Measurements from ENCODE around the gene NF2. TPM values are rescaled to one million over a fixed set of nuclear protein-coding genes. Genes with fewer than 3 reads are reported as not detected.

Gene NF2
- total and polyA plus RNA-seq, 3 experiments from 2014 or later, result 21.4 to 53.3 (median 51.6) TPM

DNA sequence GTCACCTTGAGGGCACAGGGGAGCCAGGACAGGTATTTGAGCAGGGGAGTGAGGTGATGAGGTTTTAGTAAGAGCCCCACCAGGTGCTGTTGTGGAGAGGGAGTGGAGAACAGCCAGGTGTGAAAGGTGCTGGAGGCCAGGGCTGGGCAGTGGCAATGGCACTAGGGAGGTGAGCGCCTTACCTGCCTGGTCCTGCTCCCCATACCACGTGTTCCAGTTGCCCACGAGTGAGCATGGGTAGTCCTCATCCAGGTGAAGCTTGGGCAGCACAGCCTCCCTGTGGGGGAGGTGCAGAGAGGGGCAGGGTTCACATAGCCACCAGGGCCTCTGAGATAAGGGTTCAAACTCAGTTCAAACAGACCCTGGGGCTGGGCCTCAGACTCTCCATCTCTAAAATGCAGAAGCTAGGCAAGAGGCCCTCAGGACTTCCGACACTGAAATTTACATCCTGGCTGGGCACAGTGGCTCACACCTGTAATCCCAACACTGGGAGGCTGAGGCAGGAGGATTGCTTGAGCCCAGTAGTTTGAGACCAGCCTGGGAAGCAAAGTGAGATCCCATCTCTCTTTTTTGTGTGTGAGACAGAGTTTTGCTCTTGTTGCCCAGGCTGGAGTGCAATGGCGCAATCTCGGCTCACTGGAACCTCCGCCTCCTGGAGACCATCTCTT is 34.3 kb upstream of the NF2 start:
- Mint-ChIP-seq H3K27ac (peak overlapping the region in 2 of 8 donors; percentile 77 to 81), H3K36me3 (peaks cover 7 to 46% (median 12%) of the 10 kb centered on the region in 3 donors), H3K4me1 (peaks cover 0 to 2% (median 0%) of the 10 kb centered on the region in 3 donors), H3K27me3 (no peaks in the 10 kb centered on the region), H3K4me3 (no peak overlapping the region), H3K9me3 (no peaks in the 10 kb centered on the region)
- ChIA-PET POLR2A (interaction anchor here (0.6 kb wide), 1 partner anchor 492 kb away, joined by 5 read pairs; no protein-coding TSS in a partner anchor), CTCF (no interaction called here)
- Histone ChIP-seq H3K27ac (ENCODE audit: low read depth, low read length) (no peak overlapping the region), H3K9me3 (ENCODE audit: low read length) (no peaks in the 10 kb centered on the region), H3K4me3 (ENCODE audit: low read length) (no peak overlapping the region), H3K36me3 (ENCODE audit: insufficient read depth, low read length) (peaks cover 5% of the 10 kb centered on the region), H3K27me3 (ENCODE audit: insufficient read depth, low read length, poor library complexity, severe bottlenecking) (no peaks in the 10 kb centered on the region), H3K4me1 (ENCODE audit: insufficient read depth, low read length) (no peaks in the 10 kb centered on the region)
- no peak for DNase-seq

DNA sequence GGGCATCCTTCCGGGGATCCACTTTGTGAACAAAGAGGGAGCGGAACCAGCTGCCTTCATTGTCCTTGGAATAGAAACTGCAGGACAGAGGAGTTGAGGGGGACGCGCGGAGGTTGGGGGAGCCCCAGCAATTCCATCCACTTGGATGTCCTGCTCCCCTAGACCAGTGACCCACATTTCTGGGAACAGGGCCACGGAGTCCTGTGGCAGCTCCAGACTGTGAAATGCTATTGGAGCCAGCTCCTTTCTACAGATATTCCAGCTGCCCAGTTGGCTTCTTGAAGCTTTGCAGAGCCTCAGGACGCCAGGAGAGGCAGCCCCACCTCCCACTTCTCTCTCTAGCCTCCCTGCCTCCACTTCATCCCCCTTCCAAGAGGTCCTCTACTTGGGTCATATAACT is 33.0 kb upstream of the NF2 start:
- CTCF ChIA-PET, result interaction anchor here (0.6 kb wide), 1 partner anchor 1821 kb away, joined by 3 read pairs; no protein-coding TSS in a partner anchor
- Histone ChIP-seq H3K4me3 (ENCODE audit: low read length) (no peak overlapping the region), H3K27ac (ENCODE audit: low read depth, low read length) (no peak overlapping the region), H3K9me3 (ENCODE audit: low read length) (no peaks in the 10 kb centered on the region), H3K4me1 (ENCODE audit: insufficient read depth, low read length) (no peaks in the 10 kb centered on the region), H3K27me3 (ENCODE audit: insufficient read depth, low read length, poor library complexity, severe bottlenecking) (no peaks in the 10 kb centered on the region), H3K36me3 (ENCODE audit: insufficient read depth, low read length) (peaks cover 5% of the 10 kb centered on the region)
- POLR2A ChIA-PET, result no interaction called here
- Mint-ChIP-seq H3K4me1 (peaks cover 0 to 2% (median 0%) of the 10 kb centered on the region in 3 donors), H3K27ac (no peak overlapping the region), H3K4me3 (no peak overlapping the region), H3K27me3 (no peaks in the 10 kb centered on the region), H3K9me3 (no peaks in the 10 kb centered on the region), H3K36me3 (peaks cover 7 to 44% (median 12%) of the 10 kb centered on the region in 3 donors)
- DNase-seq, result no peak

- no peaks in the 10 kb centered on the region for H3K9me3 Mint-ChIP-seq
- ChIA-PET CTCF (no interaction called here), POLR2A (interaction anchor here (0.6 kb wide), 1 partner anchor 18 kb away, joined by 3 read pairs; the partner anchor contains the start of gene THOC5)
- Histone ChIP-seq H3K27ac (ENCODE audit: low read depth, low read length) (no peak overlapping the region), H3K9me3 (ENCODE audit: low read length) (no peaks in the 10 kb centered on the region), H3K27me3 (ENCODE audit: insufficient read depth, low read length, poor library complexity, severe bottlenecking) (no peaks in the 10 kb centered on the region), H3K4me1 (ENCODE audit: insufficient read depth, low read length) (no peaks in the 10 kb centered on the region), H3K36me3 (ENCODE audit: insufficient read depth, low read length) (peaks cover 5% of the 10 kb centered on the region), H3K4me3 (ENCODE audit: low read length) (no peak overlapping the region)
- H3K36me3 Mint-ChIP-seq, result peaks cover 7 to 40% (median 12%) of the 10 kb centered on the region in 3 donors
- H3K27ac Mint-ChIP-seq, result no peak overlapping the region
- H3K4me1 Mint-ChIP-seq, result peaks cover 0 to 2% (median 0%) of the 10 kb centered on the region in 3 donors
- no peak overlapping the region for H3K4me3 Mint-ChIP-seq
- DNase-seq, result no peak
- no peaks in the 10 kb centered on the region for H3K27me3 Mint-ChIP-seq
Measured at GRCh38 chr22:29570912-29571549, 32.4 kb upstream of the NF2 start.

- no peaks in the 10 kb centered on the region for H3K27me3 Mint-ChIP-seq
Measured at GRCh38 chr22:29574762-29575450, 28.5 kb upstream of the NF2 start.

GRCh38 chr22:29578462-29579200 is 24.8 kb upstream of the NF2 start:
- Mint-ChIP-seq H3K27me3 (no peaks in the 10 kb centered on the region), H3K36me3 (peaks cover 0 to 8% (median 0%) of the 10 kb centered on the region in 3 donors), H3K27ac (peak overlapping the region in 2 of 8 donors; percentile 45 to 57), H3K4me1 (peaks cover 13 to 23% (median 14%) of the 10 kb centered on the region in 3 donors), H3K4me3 (peak overlapping the region in 3 of 7 donors; percentile 19 to 58 (median 32)), H3K9me3 (peaks cover 0 to 2% (median 0%) of the 10 kb centered on the region in 5 donors)
- POLR2A ChIA-PET, result interaction anchor here (0.6 kb wide), 2 partner anchors 25 to 64 kb away, joined by 4 to 5 read pairs; no protein-coding TSS in a partner anchor
- H3K9me3 ChIP-seq (ENCODE audit: low read length), result no peaks in the 10 kb centered on the region
- H3K4me3 ChIP-seq (ENCODE audit: low read length), result no peak overlapping the region
- CTCF ChIA-PET, result no interaction called here
- no peaks in the 10 kb centered on the region for H3K27me3 ChIP-seq (ENCODE audit: insufficient read depth, low read length, poor library complexity, severe bottlenecking)
- H3K27ac ChIP-seq (ENCODE audit: low read depth, low read length), result no peak overlapping the region
- H3K36me3 ChIP-seq (ENCODE audit: insufficient read depth, low read length), result no peaks in the 10 kb centered on the region
- H3K4me1 ChIP-seq (ENCODE audit: insufficient read depth, low read length), result peaks cover 5% of the 10 kb centered on the region
- no peak for DNase-seq

More at GRCh38 chr22:29574762-29575450, 28.5 kb upstream of the NF2 start:
- Mint-ChIP-seq H3K4me1 (peaks cover 3 to 5% (median 5%) of the 10 kb centered on the region in 3 donors), H3K4me3 (no peak overlapping the region), H3K36me3 (peaks cover 3 to 18% (median 3%) of the 10 kb centered on the region in 3 donors), H3K9me3 (peaks cover 0 to 2% (median 0%) of the 10 kb centered on the region in 5 donors), H3K27ac (peak overlapping the region in 1 of 8 donors; percentile 12)
- DNase-seq, result no peak
- no peaks in the 10 kb centered on the region for H3K9me3 ChIP-seq (ENCODE audit: low read length)
- H3K4me3 ChIP-seq (ENCODE audit: low read length), result no peak overlapping the region
- no peaks in the 10 kb centered on the region for H3K27me3 ChIP-seq (ENCODE audit: insufficient read depth, low read length, poor library complexity, severe bottlenecking)
- no peaks in the 10 kb centered on the region for H3K4me1 ChIP-seq (ENCODE audit: insufficient read depth, low read length)
- ChIA-PET CTCF (no interaction called here), POLR2A (interaction anchor here (0.6 to 0.7 kb wide), 2 partner anchors 13 to 113 kb away, joined by 3 to 4 read pairs; no protein-coding TSS in a partner anchor)
- peaks cover 4% of the 10 kb centered on the region for H3K36me3 ChIP-seq (ENCODE audit: insufficient read depth, low read length)
- no peak overlapping the region for H3K27ac ChIP-seq (ENCODE audit: low read depth, low read length)

DNA sequence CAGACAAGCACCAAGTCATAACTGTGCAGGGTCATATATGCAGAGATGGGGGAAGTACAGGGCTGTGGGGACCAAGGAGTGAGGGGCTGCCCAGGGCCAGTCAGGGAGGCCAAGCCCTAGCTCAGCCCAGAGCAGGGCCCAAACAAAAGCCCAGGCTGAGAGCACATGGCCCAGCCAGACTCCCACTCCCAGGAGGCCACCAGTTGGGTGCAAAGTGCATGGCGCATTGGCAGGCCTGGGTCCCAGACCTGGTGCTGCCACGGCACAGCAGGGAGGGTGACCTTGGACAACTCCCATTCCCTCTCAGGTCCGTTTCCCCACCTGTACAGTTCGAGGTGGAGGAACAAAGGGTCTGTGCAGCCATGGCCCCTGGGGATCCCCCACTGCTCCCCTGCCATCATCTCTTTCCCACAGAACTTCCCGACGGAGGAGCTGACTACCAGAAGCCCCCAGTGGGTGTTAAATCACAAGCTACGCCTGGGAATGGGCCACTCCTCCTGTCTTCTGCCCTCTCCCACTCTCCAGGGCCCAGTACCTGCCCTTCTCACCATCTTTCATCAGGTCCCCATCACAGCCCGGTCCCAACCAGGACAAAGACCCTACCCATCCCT is 23.1 kb upstream of the NF2 start:
- peaks cover 0 to 3% (median 0%) of the 10 kb centered on the region in 3 donors for H3K36me3 Mint-ChIP-seq
- DNase-seq, result no peak
- H3K9me3 ChIP-seq (ENCODE audit: low read length), result no peaks in the 10 kb centered on the region

DNA sequence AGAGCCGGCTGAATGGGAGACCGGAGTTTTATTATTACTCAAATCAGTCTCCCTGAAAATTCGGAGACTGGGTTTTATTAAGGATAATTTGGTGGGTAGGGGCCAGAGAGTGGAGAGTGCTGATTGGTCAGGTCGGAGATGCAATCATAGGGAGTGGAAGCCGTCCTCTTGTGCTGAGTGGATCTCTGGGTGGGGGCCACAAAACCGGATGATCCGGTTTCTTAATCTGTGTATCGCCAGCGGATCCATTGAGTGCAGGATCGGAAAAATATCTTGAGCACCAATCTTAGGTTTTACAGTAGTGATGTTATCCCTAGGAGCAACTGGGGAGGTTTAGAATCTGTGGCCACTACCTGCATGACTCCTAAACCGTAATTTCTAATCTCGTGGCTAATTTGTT is 21.6 kb upstream of the NF2 start:
- peaks cover 0 to 2% (median 0%) of the 10 kb centered on the region in 5 donors for H3K9me3 Mint-ChIP-seq
- Histone ChIP-seq H3K27me3 (ENCODE audit: insufficient read depth, low read length, poor library complexity, severe bottlenecking) (no peaks in the 10 kb centered on the region), H3K9me3 (ENCODE audit: low read length) (no peaks in the 10 kb centered on the region), H3K4me3 (ENCODE audit: low read length) (peak overlapping the region; percentile 79), H3K4me1 (ENCODE audit: insufficient read depth, low read length) (peaks cover 5% of the 10 kb centered on the region), H3K27ac (ENCODE audit: low read depth, low read length) (no peak overlapping the region), H3K36me3 (ENCODE audit: insufficient read depth, low read length) (no peaks in the 10 kb centered on the region)
- H3K4me1 Mint-ChIP-seq, result peaks cover 13 to 23% (median 14%) of the 10 kb centered on the region in 3 donors
- H3K27me3 Mint-ChIP-seq, result no peaks in the 10 kb centered on the region
- H3K27ac Mint-ChIP-seq, result peak overlapping the region in 6 of 8 donors; percentile 47 to 94 (median 91)
- CTCF ChIA-PET, result interaction anchor here (0.9 kb wide), 1 partner anchor 44 kb away, joined by 3 read pairs; no protein-coding TSS in a partner anchor
- H3K36me3 Mint-ChIP-seq, result peaks cover 0 to 3% (median 0%) of the 10 kb centered on the region in 3 donors
- no peak for DNase-seq
- peak overlapping the region; percentile 58 to 99 (median 94) for H3K4me3 Mint-ChIP-seq
- POLR2A ChIA-PET, result interaction anchor here (0.7 kb wide), 4 partner anchors 124 to 1763 kb away, joined by 4 to 12 read pairs (median 6); no protein-coding TSS in a partner anchor

More for the DNA sequence above, 23.1 kb upstream of the NF2 start:
- Histone ChIP-seq H3K27me3 (ENCODE audit: insufficient read depth, low read length, poor library complexity, severe bottlenecking) (no peaks in the 10 kb centered on the region), H3K27ac (ENCODE audit: low read depth, low read length) (peak overlapping the region; percentile 65), H3K4me1 (ENCODE audit: insufficient read depth, low read length) (peaks cover 5% of the 10 kb centered on the region), H3K36me3 (ENCODE audit: insufficient read depth, low read length) (no peaks in the 10 kb centered on the region), H3K4me3 (ENCODE audit: low read length) (peak overlapping the region; percentile 79)
- H3K27ac Mint-ChIP-seq, result peak overlapping the region; percentile 88 to 96 (median 94)
- H3K4me1 Mint-ChIP-seq, result peaks cover 13 to 23% (median 14%) of the 10 kb centered on the region in 3 donors
- ChIA-PET POLR2A (interaction anchor here (1.1 kb wide), 1 partner anchor 27 kb away, joined by 5 read pairs; the partner anchor contains the start of gene THOC5), CTCF (interaction anchor here (0.6 to 0.9 kb wide), 2 partner anchors 8 to 9 kb away, joined by 3 to 4 read pairs; no protein-coding TSS in a partner anchor)
- H3K9me3 Mint-ChIP-seq, result peaks cover 0 to 2% (median 0%) of the 10 kb centered on the region in 5 donors
- peak overlapping the region; percentile 92 to 99 (median 94) for H3K4me3 Mint-ChIP-seq
- H3K27me3 Mint-ChIP-seq, result no peaks in the 10 kb centered on the region
